ENCODE measurements around the gene TMEM14B.

- TF ChIP-seq CTCF (IDR thresholded peaks at IDR 0.05) (no peak), POLR2A (IDR thresholded peaks at IDR 0.05) (no peak)
Measured at GRCh38 chr6:10794239-10794638, 46.6 kb downstream of the TMEM14B start.

All from lower leg skin (tissue), 3 donors.